ENCODE measurements around the gene FKBP7. TPM values are rescaled to one million over a fixed set of nuclear protein-coding genes. Genes with fewer than 3 reads are reported as not detected.

FKBP7 gene
- total and polyA plus RNA-seq, 2 of the 8 experiments (the other 6 are each of a cell fraction or from before 2014, with no cell fraction given), result 3.6 to 7.0 TPM

DNA sequence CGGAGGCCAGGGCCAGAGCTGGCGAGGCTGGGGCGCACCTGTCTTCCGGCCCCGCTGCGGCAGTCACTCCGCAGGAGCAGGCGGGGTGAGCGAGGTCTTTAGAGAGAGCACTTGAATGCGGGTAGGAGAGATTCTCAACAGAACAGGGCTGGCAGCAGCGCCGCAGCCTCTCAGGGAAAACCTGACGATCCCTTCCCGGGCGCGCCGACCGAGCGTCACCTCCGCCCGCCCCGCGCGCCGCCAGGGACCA is 28.0 kb downstream of the FKBP7 start:
- peak overlapping the region; percentile 76 to 99 (median 98) for H3K9ac ChIP-seq (replicated peaks in 1 of 4; ENCODE audit: extremely low read depth in 1 of 4, low read depth in 3 of 4, low read length in 3 of 4)
- no peak overlapping the region for H2BK12ac ChIP-seq (ENCODE audit: low read depth, low read length)
- no peak overlapping the region for H3K56ac ChIP-seq (replicated peaks; ENCODE audit: insufficient read length, low read depth, low read length)
- no peak overlapping the region for H2AFZ ChIP-seq (ENCODE audit: low read length)
- no peak overlapping the region for H2BK20ac ChIP-seq (ENCODE audit: low read length)
- DNase-seq (ENCODE audit: low read depth in 1 of 2, low spot score in 2 of 2) (peak in 1 of 2 experiments; percentile 90), FAIRE-seq (no peak)
- H3K27ac ChIP-seq (ENCODE audit: low read depth, low read length), result peak overlapping the region; percentile 99
- no peak overlapping the region for H4K91ac ChIP-seq (replicated peaks; ENCODE audit: insufficient read length, low read length)
- no peak overlapping the region for H4K8ac ChIP-seq (ENCODE audit: extremely low read depth, insufficient read depth, low read length)
- no peaks in the 10 kb centered on the region for H3K27me3 ChIP-seq (replicated peaks in 1 of 4; ENCODE audit: control insufficient read depth in 3 of 4, extremely low read depth in 1 of 4, insufficient read depth in 3 of 4, low read length in 3 of 4)
- H3K79me1 ChIP-seq (ENCODE audit: low read depth, low read length), result peaks cover 6% of the 10 kb centered on the region; the same call in 1 of the 2 replicates
- peaks cover 5% of the 10 kb centered on the region for H3K23me2 ChIP-seq (ENCODE audit: low read depth, low read length)
- TF ChIP-seq SIN3A (conservative IDR thresholded peaks at IDR 0.05 in 1 of 2, IDR thresholded peaks at IDR 0.05 in 1 of 2; ENCODE audit: low read depth in 1 of 2, low read length in 2 of 2) (0 out of 4 replicates have a peak, but pooled peaks have one; percentile 20 to 44), CREB1 (IDR thresholded peaks at IDR 0.05) (peak; percentile 95), POLR2A (IDR thresholded peaks at IDR 0.05; ENCODE audit: control extremely low read depth in 1 of 2, low read depth in 2 of 2, low read length in 2 of 2) (0 out of 3 replicates have a peak, but pooled peaks of 1 of the 2 experiments have one; percentile 67), KDM4A (IDR thresholded peaks at IDR 0.05; ENCODE audit: low read depth, low read length, severe bottlenecking) (peak; percentile 86), TCF12 (IDR thresholded peaks at IDR 0.05; ENCODE audit: low read depth, low read length) (0 out of 2 replicates have a peak, but pooled peaks have one; percentile 8), KDM5A (IDR thresholded peaks at IDR 0.05; ENCODE audit: low read length) (peak; percentile 63), KDM1A (IDR thresholded peaks at IDR 0.05; ENCODE audit: borderline replicate concordance, low read length) (no peak), RBBP5 (IDR thresholded peaks at IDR 0.05; ENCODE audit: borderline replicate concordance, low read depth, low read length) (peak; percentile 88; the same call in 1 of the 2 replicates), SRF (IDR thresholded peaks at IDR 0.05; ENCODE audit: low read depth, low read length) (0 out of 2 replicates have a peak, but pooled peaks have one; percentile 31), BRCA1 (IDR thresholded peaks at IDR 0.05; ENCODE audit: low read depth, low read length) (no peak)
- TF ChIP-seq, protein P1, sequence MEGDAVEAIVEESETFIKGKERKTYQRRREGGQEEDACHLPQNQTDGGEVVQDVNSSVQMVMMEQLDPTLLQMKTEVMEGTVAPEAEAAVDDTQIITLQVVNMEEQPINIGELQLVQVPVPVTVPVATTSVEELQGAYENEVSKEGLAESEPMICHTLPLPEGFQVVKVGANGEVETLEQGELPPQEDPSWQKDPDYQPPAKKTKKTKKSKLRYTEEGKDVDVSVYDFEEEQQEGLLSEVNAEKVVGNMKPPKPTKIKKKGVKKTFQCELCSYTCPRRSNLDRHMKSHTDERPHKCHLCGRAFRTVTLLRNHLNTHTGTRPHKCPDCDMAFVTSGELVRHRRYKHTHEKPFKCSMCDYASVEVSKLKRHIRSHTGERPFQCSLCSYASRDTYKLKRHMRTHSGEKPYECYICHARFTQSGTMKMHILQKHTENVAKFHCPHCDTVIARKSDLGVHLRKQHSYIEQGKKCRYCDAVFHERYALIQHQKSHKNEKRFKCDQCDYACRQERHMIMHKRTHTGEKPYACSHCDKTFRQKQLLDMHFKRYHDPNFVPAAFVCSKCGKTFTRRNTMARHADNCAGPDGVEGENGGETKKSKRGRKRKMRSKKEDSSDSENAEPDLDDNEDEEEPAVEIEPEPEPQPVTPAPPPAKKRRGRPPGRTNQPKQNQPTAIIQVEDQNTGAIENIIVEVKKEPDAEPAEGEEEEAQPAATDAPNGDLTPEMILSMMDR (IDR thresholded peaks at IDR 0.05; ENCODE audit: control extremely low read depth in 1 of 3, insufficient read depth in 1 of 3, low read depth in 1 of 3, low read length in 3 of 3), result no peak
- peak overlapping the region; percentile 67 to 96 (median 92) for H3K4me3 ChIP-seq (ENCODE audit: extremely low read depth in 1 of 4, insufficient read depth in 2 of 4, low read depth in 3 of 4, low read length in 4 of 4)
- H3K79me2 ChIP-seq (ENCODE audit: control insufficient read depth in 1 of 2, insufficient read depth in 2 of 2, low read length in 2 of 2), result peaks cover 8 to 26% of the 10 kb centered on the region in 2 experiments
- peaks cover 2 to 29% (median 20%) of the 10 kb centered on the region in 4 experiments for H3K36me3 ChIP-seq (ENCODE audit: control insufficient read depth in 2 of 4, insufficient read depth in 4 of 4, low read length in 3 of 4)
- H4K5ac ChIP-seq (ENCODE audit: insufficient read length, low read depth, low read length), result no peak overlapping the region
- H4K20me1 ChIP-seq (replicated peaks in 1 of 2; ENCODE audit: control insufficient read depth in 1 of 2, insufficient read depth in 2 of 2, low read length in 2 of 2), result peaks cover 4% of the 10 kb centered on the region in 2 experiments
- no peak overlapping the region for H2BK120ac ChIP-seq (replicated peaks; ENCODE audit: low read depth, low read length)
- CTCF ChIA-PET (ENCODE audit: partially characterized antibody), result interaction anchor here (0.7 to 1.0 kb wide), 5 partner anchors 9 to 72 kb away, joined by 3 to 4 read pairs (median 3); partner anchors contain the start of gene PLEKHA3
- peaks cover 0 to 2% (median 0%) of the 10 kb centered on the region in 4 experiments; a peak in 2 of 7 replicates for H3K4me1 ChIP-seq (replicated peaks in 1 of 4; ENCODE audit: control insufficient read depth in 3 of 4, insufficient read depth in 4 of 4, low read length in 3 of 4)
- H3K14ac ChIP-seq (ENCODE audit: insufficient read length), result no peak overlapping the region
- peak overlapping the region; percentile 71 for H2BK5ac ChIP-seq (ENCODE audit: low read depth, low read length)
- no peak overlapping the region for H3K4ac ChIP-seq (replicated peaks; ENCODE audit: insufficient read length, low read depth, low read length)
- POLR2A ChIA-PET (ENCODE audit: partially characterized antibody), result interaction anchor here (0.6 to 3.1 kb wide), 30 partner anchors 8 to 342 kb away, joined by 3 to 30 read pairs (median 4); partner anchors contain the start of genes FKBP7, OSBPL6, PLEKHA3 and RBM45
- no peak overlapping the region for H2BK15ac ChIP-seq (ENCODE audit: low read length)
- H3K23ac ChIP-seq (ENCODE audit: insufficient read length), result no peak overlapping the region
- peak overlapping the region; percentile 79 to 92 for H3K4me2 ChIP-seq (ENCODE audit: insufficient read depth in 1 of 2, low read depth in 2 of 2, low read length in 2 of 2)
- H2AK5ac ChIP-seq (ENCODE audit: low read depth, low read length), result no peak overlapping the region
- peak overlapping the region; percentile 48 for H3K18ac ChIP-seq (ENCODE audit: extremely low read depth, low read length)
- 1% methylated on average over 22 of the region's 25 CpGs; no CpG with 5 or more reads in 1 of the 2 experiments for WGBS, 2 experiments (ENCODE audit: extremely low coverage in 1 of 2, insufficient coverage in 1 of 2, insufficient read length in 1 of 2, insufficient replicate concordance in 2 of 2, low coverage in 1 of 2, low lambda C conversion rate in 2 of 2, missing lambda C conversion rate in 1 of 2)
- H3K9me3 ChIP-seq (ENCODE audit: insufficient read depth in 2 of 2, low read depth in 1 of 2, low read length in 1 of 2), result no peaks in the 10 kb centered on the region

Data from H1 (cell line).